ENCODE data around the gene TRIP10. TPM values are rescaled to one million over a fixed set of nuclear protein-coding genes. Genes with fewer than 3 reads are reported as not detected.

Gene TRIP10
- total RNA-seq, 1 donor from 2014 or later = 53.0 TPM

- Mint-ChIP-seq H3K36me3 (no peaks in the 10 kb centered on the region), H3K4me1 (no peaks in the 10 kb centered on the region), H3K27ac (no peak overlapping the region), H3K9me3 (peaks cover 26% of the 10 kb centered on the region), H3K27me3 (ENCODE audit: insufficient read depth, low read depth) (peaks cover 8% of the 10 kb centered on the region), H3K4me3 (no peak overlapping the region)
- Histone ChIP-seq H3K36me3 (no peaks in the 10 kb centered on the region), H3K27me3 (no peaks in the 10 kb centered on the region), H3K9me3 (ENCODE audit: low read depth) (no peaks in the 10 kb centered on the region), H3K27ac (no peak overlapping the region), H3K9ac (no peak overlapping the region), H2AFZ (replicated peaks) (no peak overlapping the region), H3F3A (ENCODE audit: low read depth) (no peaks in the 10 kb centered on the region), H3K4me1 (no peaks in the 10 kb centered on the region), H3K4me2 (no peak overlapping the region), H3K4me3 (no peak overlapping the region), H4K20me1 (ENCODE audit: low read depth) (no peaks in the 10 kb centered on the region), H3K79me2 (ENCODE audit: low read depth) (no peaks in the 10 kb centered on the region)
- no peak for DNase-seq (ENCODE audit: low spot score)
- no peak for TF ChIP-seq EZH2 (IDR thresholded peaks at IDR 0.05)
- TF ChIP-seq CTCF (IDR thresholded peaks at IDR 0.05) = no peak
- no peak for TF ChIP-seq EZH2phosphoT487 (IDR thresholded peaks at IDR 0.05)
Measured at GRCh38 chr19:6790194-6791128, 51.0 kb downstream of the TRIP10 start.

- Histone ChIP-seq H4K20me1 (ENCODE audit: low read depth) (no peaks in the 10 kb centered on the region), H3K9me3 (ENCODE audit: low read depth) (no peaks in the 10 kb centered on the region), H3K9ac (no peak overlapping the region), H2AFZ (replicated peaks) (no peak overlapping the region), H3K79me2 (ENCODE audit: low read depth) (no peaks in the 10 kb centered on the region), H3K36me3 (no peaks in the 10 kb centered on the region), H3K27me3 (no peaks in the 10 kb centered on the region), H3K4me3 (no peak overlapping the region), H3K27ac (no peak overlapping the region), H3F3A (ENCODE audit: low read depth) (no peaks in the 10 kb centered on the region), H3K4me1 (no peaks in the 10 kb centered on the region), H3K4me2 (no peak overlapping the region)
- no peaks in the 10 kb centered on the region for H3K4me1 Mint-ChIP-seq
- no peak overlapping the region for H3K4me3 Mint-ChIP-seq
- H3K27me3 Mint-ChIP-seq (ENCODE audit: insufficient read depth, low read depth) = peaks cover 8% of the 10 kb centered on the region
- DNase-seq (ENCODE audit: low spot score) = no peak
- peaks cover 28% of the 10 kb centered on the region for H3K9me3 Mint-ChIP-seq
- H3K27ac Mint-ChIP-seq = no peak overlapping the region
- no peak for TF ChIP-seq EZH2phosphoT487 (IDR thresholded peaks at IDR 0.05)
- no peak for TF ChIP-seq CTCF (IDR thresholded peaks at IDR 0.05)
- no peak for TF ChIP-seq EZH2 (IDR thresholded peaks at IDR 0.05)
- no peaks in the 10 kb centered on the region for H3K36me3 Mint-ChIP-seq
Measured at GRCh38 chr19:6791237-6791636, 51.8 kb downstream of the TRIP10 start.

GRCh38 chr19:6793411-6793810, 53.9 kb downstream of the TRIP10 start:
- Histone ChIP-seq H3K36me3 (no peaks in the 10 kb centered on the region), H3K4me3 (no peak overlapping the region), H3K27ac (no peak overlapping the region), H3F3A (ENCODE audit: low read depth) (no peaks in the 10 kb centered on the region), H3K4me1 (no peaks in the 10 kb centered on the region), H2AFZ (replicated peaks) (no peak overlapping the region), H4K20me1 (ENCODE audit: low read depth) (no peaks in the 10 kb centered on the region), H3K9me3 (ENCODE audit: low read depth) (no peaks in the 10 kb centered on the region), H3K27me3 (no peaks in the 10 kb centered on the region), H3K4me2 (no peak overlapping the region), H3K79me2 (ENCODE audit: low read depth) (no peaks in the 10 kb centered on the region), H3K9ac (no peak overlapping the region)
- no peaks in the 10 kb centered on the region for H3K36me3 Mint-ChIP-seq
- H3K27ac Mint-ChIP-seq = no peak overlapping the region
- TF ChIP-seq EZH2 (IDR thresholded peaks at IDR 0.05) = no peak
- no peak for TF ChIP-seq EZH2phosphoT487 (IDR thresholded peaks at IDR 0.05)
- no peak for TF ChIP-seq CTCF (IDR thresholded peaks at IDR 0.05)
- H3K4me3 Mint-ChIP-seq = no peak overlapping the region
- peaks cover 11% of the 10 kb centered on the region for H3K27me3 Mint-ChIP-seq (ENCODE audit: insufficient read depth, low read depth)
- no peaks in the 10 kb centered on the region for H3K4me1 Mint-ChIP-seq
- H3K9me3 Mint-ChIP-seq = peaks cover 28% of the 10 kb centered on the region
- DNase-seq (ENCODE audit: low spot score) = no peak
